Measurements from ENCODE around the gene ANO4.

Gene ANO4

GRCh38 chr12:101019667-101020066 lies 225.1 kb downstream of the ANO4 start:
- POLR2A ChIA-PET, result interaction anchor here (0.6 kb wide), 1 partner anchor 271 kb away, joined by 3 read pairs; no protein-coding TSS in a partner anchor
- TF ChIP-seq ZNF114 (tag by site-specific recombination; IDR thresholded peaks at IDR 0.05) (no peak), PBX3 (CRISPR knock-in tag; IDR thresholded peaks at IDR 0.05) (no peak), ZNF776 (tag by site-specific recombination; IDR thresholded peaks at IDR 0.05; ENCODE audit: borderline replicate concordance) (no peak), ZNF221 (tag by site-specific recombination; IDR thresholded peaks at IDR 0.05; ENCODE audit: borderline replicate concordance) (no peak), ZNF366 (tag by site-specific recombination; conservative IDR thresholded peaks at IDR 0.05) (no peak), ZNF677 (tag by site-specific recombination; IDR thresholded peaks at IDR 0.05) (no peak), ZNF843 (tag by site-specific recombination; IDR thresholded peaks at IDR 0.05) (no peak)
- CTCF ChIA-PET, result interaction anchor here (0.7 to 0.9 kb wide), 2 partner anchors 33 to 90 kb away, joined by 4 read pairs; no protein-coding TSS in a partner anchor

GRCh38 chr12:101021442-101021841 lies 226.9 kb downstream of the ANO4 start:
- CTCF ChIA-PET, result interaction anchor here (0.6 kb wide), 1 partner anchor 35 kb away, joined by 4 read pairs; no protein-coding TSS in a partner anchor
- H3K27ac ChIP-seq (ENCODE audit: extremely low read depth, low read depth, low read length), result no peak overlapping the region
- H3K36me3 ChIP-seq (ENCODE audit: control insufficient read depth in 2 of 2, insufficient read depth in 1 of 2, low read length in 2 of 2), result no peaks in the 10 kb centered on the region

More at GRCh38 chr12:101019667-101020066, 225.1 kb downstream of the ANO4 start:
- Histone ChIP-seq H3K4me1 (ENCODE audit: control insufficient read depth, insufficient read depth, low read length) (no peaks in the 10 kb centered on the region), H3K36me3 (ENCODE audit: control insufficient read depth in 2 of 2, insufficient read depth in 1 of 2, low read length in 2 of 2) (no peaks in the 10 kb centered on the region), H3K27ac (ENCODE audit: extremely low read depth, low read depth, low read length) (no peak overlapping the region), H3K4me3 (ENCODE audit: low read depth, low read length) (no peak overlapping the region), H3K9me3 (ENCODE audit: control insufficient read depth, insufficient read depth, low read depth, low read length) (no peaks in the 10 kb centered on the region)

GRCh38 chr12:101021911-101022388 lies 227.4 kb downstream of the ANO4 start:
- H3K4me1 ChIP-seq (ENCODE audit: control insufficient read depth, insufficient read depth, low read length), result no peaks in the 10 kb centered on the region
- POLR2A ChIA-PET, result interaction anchor here (0.6 kb wide), 1 partner anchor 549 kb away, joined by 5 read pairs; no protein-coding TSS in a partner anchor
- H3K36me3 ChIP-seq (ENCODE audit: control insufficient read depth in 2 of 2, insufficient read depth in 1 of 2, low read length in 2 of 2), result no peaks in the 10 kb centered on the region
- no peaks in the 10 kb centered on the region for H3K9me3 ChIP-seq (ENCODE audit: control insufficient read depth, insufficient read depth, low read depth, low read length)
- H3K27ac ChIP-seq (ENCODE audit: extremely low read depth, low read depth, low read length), result no peak overlapping the region
- H3K4me3 ChIP-seq (ENCODE audit: low read depth, low read length), result no peak overlapping the region
- CTCF ChIA-PET, result interaction anchor here (0.6 to 0.7 kb wide), 2 partner anchors 11 to 35 kb away, joined by 3 to 4 read pairs; no protein-coding TSS in a partner anchor
- TF ChIP-seq ZNF571 (tag by site-specific recombination; IDR thresholded peaks at IDR 0.05) (no peak), REPIN1 (tag by site-specific recombination; IDR thresholded peaks at IDR 0.05; ENCODE audit: low read depth) (no peak), ZNF350 (tag by site-specific recombination; IDR thresholded peaks at IDR 0.05) (no peak), ZNF362 (tag by site-specific recombination; IDR thresholded peaks at IDR 0.05) (peak; percentile 72), SALL2 (tag by site-specific recombination; IDR thresholded peaks at IDR 0.05; ENCODE audit: borderline replicate concordance) (no peak), ZFP69B (tag by site-specific recombination; IDR thresholded peaks at IDR 0.05) (no peak), INSM2 (tag by site-specific recombination; IDR thresholded peaks at IDR 0.05) (peak; percentile 31; the same call in 1 of the 2 replicates)

More at GRCh38 chr12:101021442-101021841, 226.9 kb downstream of the ANO4 start:
- no peak overlapping the region for H3K4me3 ChIP-seq (ENCODE audit: low read depth, low read length)
- POLR2A ChIA-PET, result interaction anchor here (0.6 kb wide), 1 partner anchor 550 kb away, joined by 5 read pairs; no protein-coding TSS in a partner anchor
- H3K9me3 ChIP-seq (ENCODE audit: control insufficient read depth, insufficient read depth, low read depth, low read length), result no peaks in the 10 kb centered on the region
- H3K4me1 ChIP-seq (ENCODE audit: control insufficient read depth, insufficient read depth, low read length), result no peaks in the 10 kb centered on the region
- TF ChIP-seq SCRT2 (tag by site-specific recombination; IDR thresholded peaks at IDR 0.05), result no peak
- no peak for TF ChIP-seq ZBTB26 (tag by site-specific recombination; optimal IDR thresholded peaks at IDR 0.05)

Data from HEK293 (cell line).